ENCODE measurements around the gene NAALADL2.

NAALADL2 gene

DNA sequence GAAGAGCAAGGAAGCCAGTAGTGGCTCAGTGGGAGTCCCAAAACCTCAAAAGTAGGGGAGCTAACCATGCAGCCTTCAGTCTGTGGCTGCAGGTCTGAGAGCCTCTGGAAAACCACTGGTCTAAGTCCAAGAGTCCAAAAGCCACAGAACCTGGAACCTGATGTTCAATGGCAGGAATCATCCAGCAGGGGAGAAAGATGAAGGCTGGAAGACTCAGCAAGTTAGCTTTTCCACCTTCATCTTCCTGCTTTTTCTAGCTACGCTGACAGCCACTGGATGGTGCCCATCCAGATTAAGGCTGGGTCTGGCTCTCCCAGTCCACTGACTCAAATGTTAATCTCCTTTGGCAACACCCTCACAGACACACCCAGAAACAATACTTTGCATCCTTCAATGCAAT lies 626.3 kb downstream of the NAALADL2 start:
- no peak overlapping the region for H3K9ac ChIP-seq (ENCODE audit: low read length)
- no peaks in the 10 kb centered on the region for H3K9me2 ChIP-seq (replicated peaks; ENCODE audit: insufficient read depth, low read length)
- H3K27me3 ChIP-seq (ENCODE audit: low read length) = no peaks in the 10 kb centered on the region
- TF ChIP-seq EZH2phosphoT487 (conservative IDR thresholded peaks at IDR 0.05; ENCODE audit: low read length) = no peak
- TF ChIP-seq, protein P1, sequence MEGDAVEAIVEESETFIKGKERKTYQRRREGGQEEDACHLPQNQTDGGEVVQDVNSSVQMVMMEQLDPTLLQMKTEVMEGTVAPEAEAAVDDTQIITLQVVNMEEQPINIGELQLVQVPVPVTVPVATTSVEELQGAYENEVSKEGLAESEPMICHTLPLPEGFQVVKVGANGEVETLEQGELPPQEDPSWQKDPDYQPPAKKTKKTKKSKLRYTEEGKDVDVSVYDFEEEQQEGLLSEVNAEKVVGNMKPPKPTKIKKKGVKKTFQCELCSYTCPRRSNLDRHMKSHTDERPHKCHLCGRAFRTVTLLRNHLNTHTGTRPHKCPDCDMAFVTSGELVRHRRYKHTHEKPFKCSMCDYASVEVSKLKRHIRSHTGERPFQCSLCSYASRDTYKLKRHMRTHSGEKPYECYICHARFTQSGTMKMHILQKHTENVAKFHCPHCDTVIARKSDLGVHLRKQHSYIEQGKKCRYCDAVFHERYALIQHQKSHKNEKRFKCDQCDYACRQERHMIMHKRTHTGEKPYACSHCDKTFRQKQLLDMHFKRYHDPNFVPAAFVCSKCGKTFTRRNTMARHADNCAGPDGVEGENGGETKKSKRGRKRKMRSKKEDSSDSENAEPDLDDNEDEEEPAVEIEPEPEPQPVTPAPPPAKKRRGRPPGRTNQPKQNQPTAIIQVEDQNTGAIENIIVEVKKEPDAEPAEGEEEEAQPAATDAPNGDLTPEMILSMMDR (IDR thresholded peaks at IDR 0.05; ENCODE audit: insufficient read depth, low read length, poor library complexity, severe bottlenecking) = no peak
- H3K79me2 ChIP-seq (ENCODE audit: insufficient read depth, low read length) = no peaks in the 10 kb centered on the region
- no peaks in the 10 kb centered on the region for H3F3A ChIP-seq (ENCODE audit: insufficient read depth)
- no peak overlapping the region for H3K4me3 ChIP-seq (ENCODE audit: insufficient read depth, low read length, poor library complexity, severe bottlenecking)
- no peak overlapping the region for H2AFZ ChIP-seq (ENCODE audit: low read depth, low read length, severe bottlenecking)
- no peaks in the 10 kb centered on the region for H4K20me1 ChIP-seq (ENCODE audit: low read depth, low read length)
- H3K36me3 ChIP-seq (ENCODE audit: low read length) = no peaks in the 10 kb centered on the region
- no peak overlapping the region for H3K4me2 ChIP-seq (ENCODE audit: low read depth, low read length, poor library complexity, severe bottlenecking)
- no peak overlapping the region for H3K27ac ChIP-seq (ENCODE audit: low read depth, low read length)
- no peaks in the 10 kb centered on the region for H3K9me3 ChIP-seq (ENCODE audit: insufficient read depth, low read length)

DNA sequence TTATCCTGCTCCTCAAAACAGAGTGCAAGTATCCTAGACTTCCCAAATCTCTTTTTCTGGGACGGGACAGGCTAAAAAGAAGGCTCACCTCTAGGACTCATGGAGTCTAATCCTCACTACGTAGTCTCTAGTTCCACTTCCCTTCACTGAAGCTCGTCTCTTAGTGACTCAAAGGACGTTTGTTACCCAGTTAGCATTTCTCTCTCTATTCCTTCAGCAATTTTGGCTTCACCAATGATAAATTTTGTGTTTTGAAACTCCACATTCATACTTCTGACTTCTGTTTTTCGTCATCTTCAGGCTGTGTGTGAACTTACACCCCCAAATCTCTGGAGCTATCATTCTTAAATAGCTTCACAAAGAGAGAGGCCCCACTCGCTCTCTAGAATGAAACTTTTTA lies 627.1 kb downstream of the NAALADL2 start:
- Histone ChIP-seq H3K9me3 (ENCODE audit: insufficient read depth, low read length) (no peaks in the 10 kb centered on the region), H2AFZ (ENCODE audit: low read depth, low read length, severe bottlenecking) (no peak overlapping the region), H3K27me3 (ENCODE audit: low read length) (no peaks in the 10 kb centered on the region), H3K36me3 (ENCODE audit: low read length) (no peaks in the 10 kb centered on the region), H3K4me2 (ENCODE audit: low read depth, low read length, poor library complexity, severe bottlenecking) (no peak overlapping the region), H3K27ac (ENCODE audit: low read depth, low read length) (no peak overlapping the region), H4K20me1 (ENCODE audit: low read depth, low read length) (no peaks in the 10 kb centered on the region), H3K79me2 (ENCODE audit: insufficient read depth, low read length) (no peaks in the 10 kb centered on the region), H3F3A (ENCODE audit: insufficient read depth) (no peaks in the 10 kb centered on the region), H3K9ac (ENCODE audit: low read length) (no peak overlapping the region), H3K4me3 (ENCODE audit: insufficient read depth, low read length, poor library complexity, severe bottlenecking) (no peak overlapping the region), H3K9me2 (replicated peaks; ENCODE audit: insufficient read depth, low read length) (no peaks in the 10 kb centered on the region)
- TF ChIP-seq EZH2phosphoT487 (conservative IDR thresholded peaks at IDR 0.05; ENCODE audit: low read length) = no peak
- TF ChIP-seq, protein P1 (IDR thresholded peaks at IDR 0.05; ENCODE audit: insufficient read depth, low read length, poor library complexity, severe bottlenecking) = no peak

DNA sequence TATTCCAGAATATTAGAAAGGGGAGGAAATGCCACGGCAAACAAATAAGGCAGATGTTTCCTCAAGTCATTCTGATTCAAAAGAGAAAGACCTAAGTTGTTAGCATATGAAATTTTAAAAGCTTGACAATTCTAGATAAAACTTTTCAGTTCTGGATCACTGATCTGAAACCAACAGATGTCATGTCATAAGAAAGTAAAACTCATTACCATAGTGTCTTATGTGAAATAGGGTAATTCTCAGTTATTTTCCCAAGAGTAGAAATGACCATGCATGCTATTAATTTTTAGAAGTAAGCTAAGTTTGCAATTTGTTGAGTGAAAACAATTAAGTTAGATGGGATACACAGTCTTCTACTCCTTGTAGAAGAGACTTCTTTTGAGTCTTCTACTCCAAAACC lies 630.3 kb downstream of the NAALADL2 start:
- Histone ChIP-seq H3K79me2 (ENCODE audit: insufficient read depth, low read length) (no peaks in the 10 kb centered on the region), H3K27ac (ENCODE audit: low read depth, low read length) (no peak overlapping the region), H3K4me3 (ENCODE audit: insufficient read depth, low read length, poor library complexity, severe bottlenecking) (no peak overlapping the region), H4K20me1 (ENCODE audit: low read depth, low read length) (no peaks in the 10 kb centered on the region), H3K9ac (ENCODE audit: low read length) (no peak overlapping the region), H3F3A (ENCODE audit: insufficient read depth) (no peaks in the 10 kb centered on the region), H3K36me3 (ENCODE audit: low read length) (no peaks in the 10 kb centered on the region), H2AFZ (ENCODE audit: low read depth, low read length, severe bottlenecking) (no peak overlapping the region), H3K4me2 (ENCODE audit: low read depth, low read length, poor library complexity, severe bottlenecking) (no peak overlapping the region), H3K9me3 (ENCODE audit: insufficient read depth, low read length) (no peaks in the 10 kb centered on the region), H3K9me2 (replicated peaks; ENCODE audit: insufficient read depth, low read length) (no peaks in the 10 kb centered on the region), H3K27me3 (ENCODE audit: low read length) (no peaks in the 10 kb centered on the region)
- no peak for TF ChIP-seq EZH2phosphoT487 (conservative IDR thresholded peaks at IDR 0.05; ENCODE audit: low read length)
- TF ChIP-seq, protein P1 (IDR thresholded peaks at IDR 0.05; ENCODE audit: insufficient read depth, low read length, poor library complexity, severe bottlenecking) = no peak
